NCI-H345 treated with DMSO at 0.1 percent for 48 hours (cell line): ENCODE measurements around the gene BMP10.
"Not testable (repeated sequence)": the region's sequence is repeated elsewhere in the genome, so short reads cannot be mapped to it uniquely, and the experiment has no call there.

Experiments
- DNase-seq: peaks from one replicate; lab custom pipeline; 2025; ENCODE audit not compliant: unreplicated experiment; lab: John Stamatoyannopoulos, UW

Gene BMP10

DNA sequence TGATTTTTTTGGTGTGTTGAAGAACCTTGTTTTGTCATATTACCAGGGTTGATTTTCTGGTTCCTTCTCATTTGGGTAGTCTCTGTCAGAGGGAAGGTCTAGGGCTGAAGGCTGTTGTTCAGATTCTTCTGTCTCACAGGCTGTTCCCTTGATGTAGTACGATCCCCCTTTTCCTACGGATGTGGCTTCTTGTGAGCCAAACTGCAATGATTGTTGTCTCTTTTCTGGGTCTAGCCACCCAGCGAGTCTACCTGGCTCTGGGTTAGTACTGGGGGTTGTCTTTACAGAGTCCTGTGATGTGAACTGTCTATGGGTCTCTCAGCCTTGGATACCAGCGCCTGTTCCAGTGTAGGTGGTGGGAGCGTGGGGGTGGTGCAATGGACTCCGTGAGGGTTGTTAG, 24.8 kb upstream of the BMP10 start:
- DNase-seq = not testable (repeated sequence)

DNA sequence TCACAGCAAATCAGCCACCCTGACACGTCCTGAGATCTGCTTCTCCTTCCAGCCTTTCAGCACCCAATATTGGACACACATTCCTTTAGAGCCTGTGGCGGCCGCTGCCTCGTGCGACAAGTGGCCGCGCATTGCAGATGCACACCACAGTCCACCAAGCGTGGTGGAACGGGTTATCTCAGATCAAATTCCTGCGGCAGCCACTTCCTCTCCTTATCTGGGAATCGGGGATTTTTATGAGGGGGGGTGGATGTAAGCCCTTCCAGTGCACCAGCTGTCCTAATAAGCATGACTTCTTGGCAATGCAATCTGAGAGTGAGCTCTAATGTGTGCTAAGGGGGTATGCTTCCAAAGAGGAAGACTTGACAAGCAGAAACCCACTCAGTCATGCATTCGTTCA, 18.3 kb upstream of the BMP10 start:
- no peak for DNase-seq

- no peak for DNase-seq
Observed at GRCh38 chr2:68889021-68889420, 17.8 kb upstream of the BMP10 start.

- no peak for DNase-seq
Observed at GRCh38 chr2:68888038-68888704, 17.0 kb upstream of the BMP10 start.

DNA sequence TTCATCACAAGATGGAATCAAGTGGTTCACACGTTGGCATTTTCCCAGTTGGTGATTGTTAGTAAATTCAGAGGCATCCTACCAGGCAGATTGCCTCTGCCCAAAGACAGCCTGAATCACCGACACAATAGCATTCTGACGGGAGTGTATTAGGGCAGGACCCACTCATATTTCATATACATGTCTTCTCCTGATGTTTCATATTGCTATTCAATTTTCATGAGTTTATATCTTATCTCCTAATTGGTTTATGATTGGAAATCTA, 14.5 kb upstream of the BMP10 start:
- no peak for DNase-seq

- DNase-seq = no peak
Observed at GRCh38 chr2:68885074-68885810, 14.0 kb upstream of the BMP10 start.

- no peak for DNase-seq
Observed at GRCh38 chr2:68880213-68880612, 9.0 kb upstream of the BMP10 start.

GRCh38 chr2:68879296-68879695, 8.1 kb upstream of the BMP10 start:
- no peak for DNase-seq

- no peak for DNase-seq
Observed at GRCh38 chr2:68878753-68879152, 7.6 kb upstream of the BMP10 start.

DNA sequence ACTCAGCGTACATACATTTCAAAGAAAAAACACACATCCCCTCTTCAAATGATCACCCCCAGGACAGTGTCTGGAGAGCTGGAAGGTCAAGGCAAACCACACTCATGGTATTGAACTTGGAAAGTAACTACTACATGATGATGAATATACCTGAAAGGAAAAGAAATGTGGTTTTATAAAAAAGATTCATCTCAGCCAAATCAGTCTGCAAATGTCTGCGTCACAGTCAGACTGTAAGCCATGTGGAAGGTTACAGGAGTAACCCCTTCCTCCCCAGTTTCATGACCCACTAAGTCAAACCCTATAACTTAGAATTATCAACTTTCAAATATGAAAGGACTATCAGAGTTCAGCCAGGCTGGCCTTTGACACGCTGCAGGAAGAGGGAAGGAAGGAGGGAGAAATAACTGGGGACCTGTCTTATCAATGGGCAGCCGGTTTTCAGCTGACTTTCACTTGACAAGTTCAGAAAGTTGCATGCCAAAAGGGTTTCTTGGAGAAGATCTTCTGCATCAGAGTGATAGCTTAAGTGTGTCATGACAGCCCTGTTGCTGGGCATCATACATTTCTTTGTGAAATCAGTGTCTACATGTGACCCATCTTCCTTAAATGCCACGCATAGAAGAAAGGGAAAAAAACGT, 7.0 kb upstream of the BMP10 start:
- no peak for DNase-seq

DNA sequence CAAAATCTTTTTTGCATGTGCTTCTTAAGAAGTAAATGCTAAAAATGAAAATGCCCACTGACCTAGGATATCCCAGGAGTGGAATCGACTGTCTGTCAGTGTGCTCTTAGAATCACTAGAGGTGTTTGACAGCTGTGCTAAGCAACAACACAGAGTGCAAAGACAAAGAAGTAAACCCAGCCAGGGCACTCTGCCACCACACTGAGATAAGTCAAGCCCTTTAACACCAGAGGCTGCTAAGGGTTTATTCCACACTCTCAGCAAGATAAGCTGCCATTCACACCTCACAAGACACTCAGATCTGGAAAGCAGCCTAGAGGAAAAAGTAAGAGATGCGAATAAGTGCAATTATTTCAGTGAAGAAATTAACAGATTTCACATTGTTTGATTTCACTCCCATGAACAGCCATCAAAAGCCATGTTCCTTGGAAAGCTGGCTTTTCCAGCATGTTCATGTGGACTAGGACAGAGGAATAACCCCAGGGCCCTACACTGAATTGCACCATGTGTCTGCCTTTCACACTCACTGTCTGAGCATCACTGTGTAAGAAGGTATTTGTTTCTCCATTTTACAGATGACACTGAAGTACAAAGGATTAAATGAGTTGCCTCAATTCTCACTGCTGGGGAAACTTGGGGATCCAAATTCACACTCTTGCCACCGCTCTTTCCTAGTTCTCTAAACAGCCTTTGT, 6.0 kb upstream of the BMP10 start:
- DNase-seq = no peak

- no peak for DNase-seq
Observed at GRCh38 chr2:68870215-68870614, 982 bp downstream of the BMP10 start.

- DNase-seq = no peak
Observed at GRCh38 chr2:68865108-68865507, 6.1 kb downstream of the BMP10 start.

DNA sequence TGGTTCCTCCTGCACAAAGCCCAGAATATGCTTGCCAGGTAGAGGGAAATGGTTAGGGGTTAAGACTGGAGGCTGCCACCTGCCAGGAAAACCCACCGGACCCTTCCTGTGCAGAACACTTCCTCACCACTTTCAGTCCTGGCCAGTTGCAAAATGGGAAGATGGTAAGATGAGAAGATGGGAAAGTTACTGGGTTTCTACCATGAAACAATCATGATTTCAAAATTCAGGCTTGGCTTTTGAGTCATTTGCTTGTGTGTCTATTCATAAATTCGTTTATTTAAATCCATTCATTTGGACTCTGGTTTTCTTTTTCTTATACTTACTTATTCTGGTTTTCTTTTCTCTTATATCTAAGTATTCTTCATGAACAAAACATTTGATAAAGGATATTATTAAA, 7.2 kb downstream of the BMP10 start:
- no peak for DNase-seq

DNA sequence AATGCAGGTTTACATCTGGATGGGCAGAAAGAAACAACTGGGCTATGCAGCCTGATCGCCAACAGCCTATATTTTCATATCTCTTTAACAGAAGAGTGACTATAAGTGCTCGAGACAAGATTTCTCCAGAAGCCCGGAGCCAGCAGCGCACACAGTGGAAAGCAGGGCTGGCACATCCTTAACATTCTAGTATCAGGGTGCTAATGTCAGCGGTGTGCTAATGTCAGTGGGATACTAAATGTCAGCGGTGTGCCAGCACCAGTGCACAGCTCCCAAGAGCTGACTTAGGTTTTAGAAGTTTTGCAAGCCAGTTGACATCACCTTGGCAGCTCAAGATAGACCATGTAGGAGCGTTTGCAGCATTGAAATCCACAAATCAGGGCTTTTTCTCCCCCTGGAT, 8.3 kb downstream of the BMP10 start:
- no peak for DNase-seq

- no peak for DNase-seq
Observed at GRCh38 chr2:68861330-68861729, 9.9 kb downstream of the BMP10 start.

GRCh38 chr2:68860111-68860510, 11.1 kb downstream of the BMP10 start:
- DNase-seq = no peak

- no peak for DNase-seq
Observed at GRCh38 chr2:68857855-68858456, 13.2 kb downstream of the BMP10 start.

DNA sequence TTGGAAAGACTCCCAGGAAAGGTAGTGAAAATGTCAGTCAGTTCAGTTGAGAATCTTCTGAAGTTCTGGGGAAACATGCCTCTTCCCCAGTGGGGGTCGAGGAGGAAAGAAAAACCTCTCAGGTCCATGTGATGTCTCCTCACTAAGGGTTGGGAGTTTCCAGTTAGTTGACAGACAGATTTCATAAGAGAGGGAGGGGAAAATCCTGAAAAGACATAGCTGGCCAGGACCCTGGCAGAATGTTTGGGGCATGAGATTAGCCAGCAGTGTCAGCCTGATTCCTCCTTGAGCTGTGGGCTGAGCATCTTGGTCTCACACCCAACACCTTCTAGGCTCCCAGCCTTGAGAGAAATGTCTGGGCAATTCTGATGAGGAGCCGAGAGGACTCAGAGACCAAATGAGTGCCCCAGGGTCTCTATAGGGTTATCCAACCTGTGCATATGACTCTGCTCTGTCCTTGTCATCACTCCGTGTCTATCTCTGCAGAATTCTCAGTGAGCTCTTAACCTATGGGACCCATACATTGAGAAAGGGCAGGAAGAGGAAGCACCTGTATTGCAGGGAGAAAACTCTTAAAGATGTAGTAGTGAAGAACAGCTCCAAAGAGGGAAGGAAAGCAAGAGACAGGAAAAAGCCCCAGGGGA, 13.9 kb downstream of the BMP10 start:
- no peak for DNase-seq

GRCh38 chr2:68855550-68855949, 15.6 kb downstream of the BMP10 start:
- DNase-seq = no peak

DNA sequence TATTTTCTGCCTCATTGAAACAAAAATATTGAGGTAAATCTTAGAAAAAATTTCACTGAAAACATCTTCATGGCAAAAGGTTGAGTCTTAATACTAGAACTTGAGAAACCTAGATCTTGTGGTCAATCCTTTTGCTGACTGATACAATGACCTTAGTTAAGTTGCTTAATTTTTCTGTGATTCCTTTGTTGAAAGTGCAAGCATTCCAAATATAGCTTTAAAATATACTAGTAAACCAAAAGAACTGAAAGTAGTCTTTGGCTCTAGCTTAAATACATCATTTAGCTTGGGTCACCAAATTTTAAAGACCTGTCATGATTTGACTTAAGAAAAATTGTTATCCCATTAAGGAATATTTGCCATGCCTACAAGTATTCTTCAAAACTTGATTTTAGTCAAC, 16.7 kb downstream of the BMP10 start:
- DNase-seq = no peak
